Natural killer cell (primary cell): ENCODE results near the gene LYPD6B. TPM values are rescaled to one million over a fixed set of nuclear protein-coding genes. Genes with fewer than 3 reads are reported as not detected.

Experiments used
- ATAC-seq, 3 donors: fragments of 150-1000 bp in 2 of 3; fragments of 200-7000 bp in 1 of 3; cut with Tn5 transposase; 1 replicate in 1 of 3; 2 replicates in 2 of 3; pipeline ENCODE4 v1.10.0; 2021; ENCODE audit warnings: mild to moderate bottlenecking in 2 of 3, moderate library complexity in 2 of 3
- DNase-seq, 2 donors: peaks; one replicate each; pipeline versions ENCODE4 v3.0.0 to v3.0.0-alpha.2; 2013 to 2021; ENCODE audit warnings: mixed read lengths in 1 of 2
- H3K27ac ChIP-seq: one replicate; pipeline ENCODE4 v1.5.1; 2013; ENCODE audit warnings: mild to moderate bottlenecking, low read length
- H3K27me3 ChIP-seq: one replicate; pipeline ENCODE4 v1.6.1; 2013; ENCODE audit warnings: low read length; ENCODE audit not compliant: control insufficient read depth, insufficient read depth
- H3K36me3 ChIP-seq: one replicate; pipeline ENCODE4 v1.6.1; 2013; ENCODE audit warnings: low read length; ENCODE audit not compliant: control insufficient read depth, insufficient read depth
- H3K4me1 ChIP-seq: one replicate; pipeline ENCODE4 v1.6.1; 2013; ENCODE audit warnings: low read length; ENCODE audit not compliant: control insufficient read depth, insufficient read depth
- H3K4me3 ChIP-seq: one replicate; pipeline ENCODE4 v1.5.1; 2013; ENCODE audit warnings: low read length
- H3K9me3 ChIP-seq: one replicate; pipeline ENCODE4 v1.6.1; 2013; ENCODE audit warnings: low read length; ENCODE audit not compliant: control insufficient read depth, insufficient read depth
- H3K27ac Mint-ChIP-seq, 2 donors: one replicate each; pipeline ENCODE4 v1.8.0; 2022; ENCODE audit warnings: mild to moderate bottlenecking in 2 of 2, mixed read lengths in 2 of 2, moderate library complexity in 1 of 2
- H3K27me3 Mint-ChIP-seq, 2 donors: one replicate each; pipeline ENCODE4 v1.8.0; 2022; ENCODE audit warnings: low read depth in 2 of 2, mixed read lengths in 2 of 2
- H3K36me3 Mint-ChIP-seq: one replicate; pipeline ENCODE4 v1.8.0; 2022; ENCODE audit warnings: mixed read lengths
- H3K4me1 Mint-ChIP-seq, 2 donors: one replicate each; pipeline ENCODE4 v1.8.0; 2022; ENCODE audit warnings: mixed read lengths in 2 of 2
- H3K4me3 Mint-ChIP-seq: one replicate; pipeline ENCODE4 v1.8.0; 2022; ENCODE audit warnings: mild to moderate bottlenecking, moderate library complexity, mixed read lengths
- H3K9me3 Mint-ChIP-seq, 2 donors: one replicate each; pipeline ENCODE4 v1.8.0; 2022; ENCODE audit warnings: mixed read lengths in 2 of 2
- CTCF ChIP-seq: fragments of 200-600 bp; IDR thresholded peaks from one replicate; pipeline ENCODE4 v1.8.0; 2022; ENCODE audit warnings: antibody characterized with exemption
- WGBS: methylation state at CpG from one replicate; pipeline ENCODE4 v1.1.7; 2013; ENCODE audit warnings: missing lambda C conversion rate; ENCODE audit not compliant: insufficient coverage; 5-methylcytosine and 5-hydroxymethylcytosine counted together
- intact Hi-C: fragments of 100-400 bp; cut with micrococcal nuclease; formaldehyde crosslinking; loops from one replicate; pipeline ENCODE4 v1.14.2; 2022
- total RNA-seq, 4 donors: library from RNA; stranded (reverse); fragments of 120-200 nt in 1 of 4; gene quantifications; one replicate each; pipeline versions ENCODE4 v1.2.3 to v1.2.4, GENCODE V29; 2013 to 2022

LYPD6B gene
- total RNA-seq, 3 donors from 2014 or later (not counting 1 experiment from before 2014, with no cell fraction given), result not detected

GRCh38 chr2:148998165-148998830 is 40.2 kb upstream of the LYPD6B start:
- no peak for TF ChIP-seq CTCF
- H3K9me3 ChIP-seq, result no peaks in the 10 kb centered on the region
- H3K4me1 ChIP-seq, result no peaks in the 10 kb centered on the region
- no peaks in the 10 kb centered on the region for H3K36me3 ChIP-seq
- Mint-ChIP-seq H3K9me3 (no peaks in the 10 kb centered on the region), H3K27ac (no peak overlapping the region), H3K36me3 (no peaks in the 10 kb centered on the region), H3K27me3 (peaks cover 0 to 12% of the 10 kb centered on the region in 2 donors), H3K4me1 (no peaks in the 10 kb centered on the region), H3K4me3 (no peak overlapping the region)
- ATAC-seq (no peak), DNase-seq (no peak)
- H3K27ac ChIP-seq, result no peak overlapping the region
- H3K27me3 ChIP-seq, result no peaks in the 10 kb centered on the region
- intact Hi-C loops, result loop anchor here (10.0 kb wide), 1 partner anchor 493 kb away; no protein-coding TSS in a partner anchor
- no peak overlapping the region for H3K4me3 ChIP-seq
- WGBS, result 92% methylated on average over 14 of the region's 16 CpGs

- no peak overlapping the region for H3K27ac Mint-ChIP-seq
These were observed 39.7 kb upstream of the LYPD6B start for GRCh38 chr2:148998831-148999200.

GRCh38 chr2:148999451-148999921 is 39.0 kb upstream of the LYPD6B start:
- Histone ChIP-seq H3K36me3 (no peaks in the 10 kb centered on the region), H3K4me3 (no peak overlapping the region), H3K27ac (no peak overlapping the region), H3K27me3 (no peaks in the 10 kb centered on the region), H3K9me3 (no peaks in the 10 kb centered on the region), H3K4me1 (no peaks in the 10 kb centered on the region)
- peaks cover 0 to 12% of the 10 kb centered on the region in 2 donors for H3K27me3 Mint-ChIP-seq
- H3K9me3 Mint-ChIP-seq, result no peaks in the 10 kb centered on the region
- no peaks in the 10 kb centered on the region for H3K4me1 Mint-ChIP-seq
- H3K27ac Mint-ChIP-seq, result no peak overlapping the region
- no peak overlapping the region for H3K4me3 Mint-ChIP-seq
- intact Hi-C loops, result loop anchor here (10.0 kb wide), 1 partner anchor 495 kb away; no protein-coding TSS in a partner anchor
- ATAC-seq, result no peak
- no peak for TF ChIP-seq CTCF
- DNase-seq, result no peak
- no peaks in the 10 kb centered on the region for H3K36me3 Mint-ChIP-seq
- 57% methylated on average over 5 of the region's 7 CpGs for whole genome bisulfite sequencing

More at GRCh38 chr2:148998831-148999200, 39.7 kb upstream of the LYPD6B start:
- Histone ChIP-seq H3K36me3 (no peaks in the 10 kb centered on the region), H3K27me3 (no peaks in the 10 kb centered on the region), H3K4me1 (no peaks in the 10 kb centered on the region), H3K9me3 (no peaks in the 10 kb centered on the region), H3K4me3 (no peak overlapping the region), H3K27ac (no peak overlapping the region)
- intact Hi-C loops, result loop anchor here (10.0 kb wide), 1 partner anchor 494 kb away; no protein-coding TSS in a partner anchor
- peaks cover 0 to 12% of the 10 kb centered on the region in 2 donors for H3K27me3 Mint-ChIP-seq
- TF ChIP-seq CTCF, result no peak
- ATAC-seq (no peak), DNase-seq (no peak)
- H3K4me3 Mint-ChIP-seq, result no peak overlapping the region
- no peaks in the 10 kb centered on the region for H3K9me3 Mint-ChIP-seq
- no peaks in the 10 kb centered on the region for H3K36me3 Mint-ChIP-seq
- WGBS, result 96% methylated on average over 4 of the region's 4 CpGs
- H3K4me1 Mint-ChIP-seq, result no peaks in the 10 kb centered on the region
